ENCODE data around the gene ABI3BP.

Gene ABI3BP

GRCh38 chr3:100780071-100780622 is 213.1 kb downstream of the ABI3BP start:
- TF ChIP-seq GATA2 (IDR thresholded peaks at IDR 0.05; ENCODE audit: low read depth, low read length) (no peak), GATA3 (IDR thresholded peaks at IDR 0.05; ENCODE audit: low read depth, low read length) (no peak)

DNA sequence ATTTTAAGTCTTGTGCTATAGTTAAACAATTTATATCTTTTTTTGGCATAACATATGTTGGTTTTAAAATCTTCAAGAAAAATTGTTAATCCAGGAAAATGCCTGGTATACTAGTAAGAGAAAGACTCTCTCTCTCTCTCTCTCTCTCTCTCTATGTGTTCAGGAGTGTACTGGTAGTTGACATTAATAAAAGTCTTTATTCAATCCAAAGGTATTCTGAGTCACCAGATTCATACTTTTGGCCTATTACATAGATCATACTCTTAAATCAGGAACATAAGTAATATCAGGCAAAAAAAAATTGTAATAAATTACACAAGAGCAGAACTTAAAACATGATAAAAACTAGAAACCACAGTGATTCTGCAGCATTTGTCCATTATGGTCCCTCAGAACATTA is 213.7 kb downstream of the ABI3BP start:
- TF ChIP-seq GATA2 (IDR thresholded peaks at IDR 0.05; ENCODE audit: low read depth, low read length) (no peak), GATA3 (IDR thresholded peaks at IDR 0.05; ENCODE audit: low read depth, low read length) (no peak)

DNA sequence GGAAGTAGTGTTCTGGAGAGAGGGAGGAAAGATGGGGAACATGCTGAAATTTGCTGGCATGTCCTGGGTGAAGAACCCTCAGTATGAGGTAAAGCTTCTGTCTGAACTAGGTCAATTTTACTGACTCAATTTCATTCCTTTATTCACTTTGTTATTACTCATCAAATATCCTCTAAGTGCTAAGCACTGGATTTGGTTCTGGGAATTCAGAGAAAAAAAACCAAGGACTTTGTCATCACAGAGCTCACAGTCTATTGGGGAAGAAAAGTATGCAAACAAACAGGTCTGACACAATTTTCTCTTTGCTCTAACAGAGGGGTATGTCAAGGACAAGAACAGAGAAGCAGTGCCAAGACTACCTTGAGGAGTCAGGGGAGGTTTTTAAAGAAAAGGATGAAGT is 215.9 kb downstream of the ABI3BP start:
- TF ChIP-seq GATA3 (IDR thresholded peaks at IDR 0.05; ENCODE audit: low read depth, low read length) (no peak), GATA2 (IDR thresholded peaks at IDR 0.05; ENCODE audit: low read depth, low read length) (no peak)

DNA sequence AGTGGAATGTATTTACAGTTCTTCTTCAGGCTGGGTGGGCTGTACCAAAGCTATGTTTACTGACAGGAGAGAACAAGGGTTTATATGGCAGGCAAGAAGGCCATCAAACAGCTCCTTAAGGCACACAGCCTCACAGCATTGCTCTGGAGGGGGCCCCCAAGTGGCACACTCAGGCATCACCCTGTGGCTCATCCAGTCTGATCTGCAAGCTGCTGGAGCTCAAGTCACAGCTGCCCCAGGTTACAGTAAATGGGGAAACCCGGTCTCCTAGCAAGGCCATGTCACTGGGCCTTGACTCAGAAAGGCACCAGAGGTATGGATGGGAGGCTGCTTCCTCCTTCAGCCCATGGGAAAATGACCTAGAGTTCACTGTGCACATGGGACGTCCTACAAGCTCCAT is 216.5 kb downstream of the ABI3BP start:
- no peak for TF ChIP-seq GATA2 (IDR thresholded peaks at IDR 0.05; ENCODE audit: low read depth, low read length)
- TF ChIP-seq GATA3 (IDR thresholded peaks at IDR 0.05; ENCODE audit: low read depth, low read length), result no peak

- TF ChIP-seq GATA2 (IDR thresholded peaks at IDR 0.05; ENCODE audit: low read depth, low read length) (no peak), GATA3 (IDR thresholded peaks at IDR 0.05; ENCODE audit: low read depth, low read length) (no peak)
Measured at GRCh38 chr3:100776097-100776729, 217.0 kb downstream of the ABI3BP start.

GRCh38 chr3:100775669-100776068 is 217.6 kb downstream of the ABI3BP start:
- TF ChIP-seq GATA3 (IDR thresholded peaks at IDR 0.05; ENCODE audit: low read depth, low read length) (no peak), GATA2 (IDR thresholded peaks at IDR 0.05; ENCODE audit: low read depth, low read length) (no peak)

- TF ChIP-seq GATA3 (IDR thresholded peaks at IDR 0.05; ENCODE audit: low read depth, low read length) (no peak), GATA2 (IDR thresholded peaks at IDR 0.05; ENCODE audit: low read depth, low read length) (no peak)
Measured at GRCh38 chr3:100775226-100775625, 218.0 kb downstream of the ABI3BP start.

DNA sequence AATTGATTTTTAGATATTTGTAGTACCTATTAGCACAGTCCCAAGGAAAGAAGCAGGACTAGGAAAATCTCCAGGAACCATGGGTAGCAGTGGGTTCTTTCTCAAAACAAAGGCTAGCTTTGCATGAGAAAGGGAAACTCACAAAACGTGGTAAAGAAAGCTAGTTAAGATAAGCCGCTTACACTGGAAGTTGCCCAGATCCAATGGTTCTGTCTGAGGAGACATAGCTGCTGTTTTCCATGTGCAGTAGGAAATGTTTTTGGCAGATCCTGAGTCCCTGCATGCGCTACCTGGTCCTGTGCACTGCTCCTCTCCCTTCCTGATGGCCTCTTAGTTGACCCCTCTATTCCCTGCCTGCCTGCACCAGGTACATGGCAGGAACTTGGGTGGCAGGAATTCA is 223.5 kb downstream of the ABI3BP start:
- no peak for TF ChIP-seq GATA2 (IDR thresholded peaks at IDR 0.05; ENCODE audit: low read depth, low read length)
- TF ChIP-seq GATA3 (IDR thresholded peaks at IDR 0.05; ENCODE audit: low read depth, low read length), result no peak

- TF ChIP-seq GATA2 (IDR thresholded peaks at IDR 0.05; ENCODE audit: low read depth, low read length), result no peak
- TF ChIP-seq GATA3 (IDR thresholded peaks at IDR 0.05; ENCODE audit: low read depth, low read length), result no peak
Measured at GRCh38 chr3:100766069-100766468, 227.2 kb downstream of the ABI3BP start.

DNA sequence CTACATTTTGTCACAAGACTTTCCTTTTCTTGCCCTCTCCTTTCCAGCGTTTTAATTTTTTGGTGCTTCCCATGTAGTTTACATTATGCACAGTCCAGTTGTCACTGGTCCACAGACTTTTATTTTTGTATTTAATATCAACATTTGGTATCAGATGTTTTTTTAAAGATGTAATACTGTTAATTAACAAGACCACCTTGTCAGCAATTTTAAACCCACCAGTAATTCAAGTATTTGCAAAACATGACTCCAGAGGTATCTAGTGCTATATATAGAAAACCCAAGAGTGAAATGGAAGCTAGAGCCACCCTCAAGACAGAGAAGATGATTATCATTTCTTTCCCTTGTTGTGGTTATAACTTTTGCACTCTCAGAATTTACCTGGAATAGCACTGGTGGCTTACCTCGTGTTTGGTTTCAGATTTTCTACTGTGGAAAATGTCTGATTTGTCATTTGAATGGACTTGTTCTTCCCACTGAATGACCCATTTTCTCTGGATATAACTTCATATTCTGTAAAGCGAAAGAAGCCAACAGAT is 227.7 kb downstream of the ABI3BP start:
- no peak for TF ChIP-seq GATA3 (IDR thresholded peaks at IDR 0.05; ENCODE audit: low read depth, low read length)
- TF ChIP-seq GATA2 (IDR thresholded peaks at IDR 0.05; ENCODE audit: low read depth, low read length), result no peak

DNA sequence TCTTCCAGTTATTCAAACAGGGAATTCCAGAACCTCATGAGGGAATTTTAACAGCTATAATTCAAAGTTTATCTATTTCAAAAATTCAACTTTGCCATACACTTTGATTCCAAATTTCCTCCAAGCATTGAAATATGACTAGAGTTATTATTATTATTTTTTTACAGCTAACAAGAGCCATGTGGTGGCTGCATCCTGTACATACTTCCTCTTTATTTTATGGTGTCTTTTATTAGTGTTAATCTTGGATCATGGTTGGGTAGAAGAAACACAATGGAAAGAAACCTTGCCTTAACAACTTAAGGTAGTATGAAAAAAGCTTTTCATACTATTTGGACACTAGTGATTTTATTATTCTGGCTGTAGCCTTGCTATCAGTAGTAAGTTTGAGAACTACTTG is 231.3 kb downstream of the ABI3BP start:
- no peak for TF ChIP-seq GATA3 (IDR thresholded peaks at IDR 0.05; ENCODE audit: low read depth, low read length)
- no peak for TF ChIP-seq GATA2 (IDR thresholded peaks at IDR 0.05; ENCODE audit: low read depth, low read length)

GRCh38 chr3:100761211-100761942 is 231.8 kb downstream of the ABI3BP start:
- TF ChIP-seq GATA2 (IDR thresholded peaks at IDR 0.05; ENCODE audit: low read depth, low read length) (no peak), GATA3 (IDR thresholded peaks at IDR 0.05; ENCODE audit: low read depth, low read length) (no peak)

- no peak for TF ChIP-seq GATA2 (IDR thresholded peaks at IDR 0.05; ENCODE audit: low read depth, low read length)
- no peak for TF ChIP-seq GATA3 (IDR thresholded peaks at IDR 0.05; ENCODE audit: low read depth, low read length)
Measured at GRCh38 chr3:100760377-100760776, 232.8 kb downstream of the ABI3BP start.

- TF ChIP-seq GATA2 (IDR thresholded peaks at IDR 0.05; ENCODE audit: low read depth, low read length), result no peak
- no peak for TF ChIP-seq GATA3 (IDR thresholded peaks at IDR 0.05; ENCODE audit: low read depth, low read length)
Measured at GRCh38 chr3:100759950-100760349, 233.3 kb downstream of the ABI3BP start.

- TF ChIP-seq GATA3 (IDR thresholded peaks at IDR 0.05; ENCODE audit: low read depth, low read length) (no peak), GATA2 (IDR thresholded peaks at IDR 0.05; ENCODE audit: low read depth, low read length) (peak; percentile 17; the same call in 1 of the 2 replicates)
Measured at GRCh38 chr3:100759159-100759558, 234.1 kb downstream of the ABI3BP start.

Data from SH-SY5Y (cell line).